ENCODE measurements around the gene C1S.

The C1S gene

DNA sequence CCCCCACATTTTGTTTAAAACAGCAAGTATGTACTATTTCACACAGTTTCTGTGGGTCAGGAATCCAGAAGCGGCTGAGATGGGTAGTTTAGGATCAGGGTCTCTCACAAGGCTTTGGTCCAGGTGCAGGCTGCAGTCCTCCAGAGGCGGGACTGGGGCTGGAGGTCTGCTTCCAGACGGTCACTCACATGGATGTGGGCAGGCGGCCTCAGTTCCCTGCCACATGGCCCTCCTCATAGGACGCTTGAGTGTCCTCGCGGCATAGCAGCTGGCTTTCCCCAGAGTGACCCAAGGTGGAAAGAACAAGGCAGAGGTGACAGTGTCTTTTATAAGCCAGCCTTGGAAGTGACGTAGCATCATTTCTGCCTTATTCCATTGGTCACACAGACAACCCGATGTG lies 56.4 kb downstream of the C1S start:
- no peak overlapping the region for H3K4me3 ChIP-seq (ENCODE audit: control insufficient read depth, low read depth, low read length)
- TF ChIP-seq, protein P1, sequence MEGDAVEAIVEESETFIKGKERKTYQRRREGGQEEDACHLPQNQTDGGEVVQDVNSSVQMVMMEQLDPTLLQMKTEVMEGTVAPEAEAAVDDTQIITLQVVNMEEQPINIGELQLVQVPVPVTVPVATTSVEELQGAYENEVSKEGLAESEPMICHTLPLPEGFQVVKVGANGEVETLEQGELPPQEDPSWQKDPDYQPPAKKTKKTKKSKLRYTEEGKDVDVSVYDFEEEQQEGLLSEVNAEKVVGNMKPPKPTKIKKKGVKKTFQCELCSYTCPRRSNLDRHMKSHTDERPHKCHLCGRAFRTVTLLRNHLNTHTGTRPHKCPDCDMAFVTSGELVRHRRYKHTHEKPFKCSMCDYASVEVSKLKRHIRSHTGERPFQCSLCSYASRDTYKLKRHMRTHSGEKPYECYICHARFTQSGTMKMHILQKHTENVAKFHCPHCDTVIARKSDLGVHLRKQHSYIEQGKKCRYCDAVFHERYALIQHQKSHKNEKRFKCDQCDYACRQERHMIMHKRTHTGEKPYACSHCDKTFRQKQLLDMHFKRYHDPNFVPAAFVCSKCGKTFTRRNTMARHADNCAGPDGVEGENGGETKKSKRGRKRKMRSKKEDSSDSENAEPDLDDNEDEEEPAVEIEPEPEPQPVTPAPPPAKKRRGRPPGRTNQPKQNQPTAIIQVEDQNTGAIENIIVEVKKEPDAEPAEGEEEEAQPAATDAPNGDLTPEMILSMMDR (conservative IDR thresholded peaks at IDR 0.05; ENCODE audit: control insufficient read depth, insufficient read depth, low read depth, low read length), result no peak
- no peak for DNase-seq (ENCODE audit: low read depth)

DNA sequence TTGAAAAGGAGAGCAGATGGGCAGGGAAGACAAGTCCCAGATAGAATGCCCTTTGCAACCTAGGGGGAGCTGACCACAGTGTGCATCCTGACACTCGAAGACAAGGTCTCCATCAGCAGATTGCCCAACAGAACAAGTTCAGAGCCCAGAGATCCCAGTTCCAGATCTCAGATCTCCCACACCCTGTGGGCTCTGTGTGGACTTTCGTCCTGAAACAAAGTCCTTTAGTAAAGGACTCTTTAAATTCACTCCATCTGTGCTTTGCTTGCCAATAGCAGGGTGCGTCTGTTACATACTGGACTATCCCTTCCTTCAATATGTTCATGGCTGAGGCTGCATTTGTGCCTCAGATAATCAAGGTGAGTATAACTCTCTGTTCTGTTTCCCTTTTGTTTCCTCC lies 57.2 kb downstream of the C1S start:
- TF ChIP-seq, protein P1 (conservative IDR thresholded peaks at IDR 0.05; ENCODE audit: control insufficient read depth, insufficient read depth, low read depth, low read length), result no peak
- no peak for DNase-seq (ENCODE audit: low read depth)
- no peak overlapping the region for H3K4me3 ChIP-seq (ENCODE audit: control insufficient read depth, low read depth, low read length)

DNA sequence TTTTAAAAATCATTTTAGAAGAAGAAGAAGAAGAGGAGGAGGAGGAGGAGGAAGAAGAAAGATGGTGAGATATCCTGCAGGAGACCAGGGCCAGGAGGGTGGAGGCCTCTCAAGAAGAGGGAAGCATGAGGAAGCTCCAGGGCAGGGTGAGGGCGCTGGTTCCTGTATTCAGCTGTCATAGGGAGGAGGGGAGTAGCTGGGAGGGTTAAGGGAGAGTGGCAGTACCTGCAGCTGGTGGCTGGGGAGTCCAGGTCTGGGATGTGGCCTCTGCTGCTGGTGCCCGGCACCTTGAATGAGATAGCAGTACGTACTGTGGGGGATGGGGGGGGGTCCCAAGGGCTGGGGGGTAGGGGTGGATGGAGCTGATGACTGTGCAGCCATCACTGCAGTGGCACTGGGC lies 58.4 kb downstream of the C1S start:
- no peak overlapping the region for H3K4me3 ChIP-seq (ENCODE audit: control insufficient read depth, low read depth, low read length)
- TF ChIP-seq, protein P1 (conservative IDR thresholded peaks at IDR 0.05; ENCODE audit: control insufficient read depth, insufficient read depth, low read depth, low read length), result no peak
- no peak for DNase-seq (ENCODE audit: low read depth)

DNA sequence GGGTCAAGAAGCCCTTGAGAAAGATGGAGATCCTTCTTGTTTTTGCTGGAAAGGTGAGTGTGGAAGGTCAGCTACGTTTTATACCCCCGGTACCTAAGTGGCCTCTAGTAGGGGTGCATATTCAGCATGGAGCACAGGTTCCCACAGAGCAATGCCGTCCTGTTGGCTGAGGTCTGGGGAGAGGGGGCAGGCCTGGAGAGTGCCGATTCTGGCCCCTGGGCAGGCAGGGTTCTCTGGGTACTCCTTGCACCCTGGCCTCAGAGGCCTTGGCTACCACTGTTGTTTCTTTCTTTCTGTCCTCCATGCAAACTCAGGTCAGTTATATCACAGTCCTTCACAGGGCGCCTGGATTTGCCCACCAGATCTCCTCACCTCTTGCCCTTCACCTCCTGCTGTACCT lies 59.6 kb downstream of the C1S start:
- TF ChIP-seq, protein P1 (conservative IDR thresholded peaks at IDR 0.05; ENCODE audit: control insufficient read depth, insufficient read depth, low read depth, low read length), result no peak
- H3K4me3 ChIP-seq (ENCODE audit: control insufficient read depth, low read depth, low read length), result no peak overlapping the region
- no peak for DNase-seq (ENCODE audit: low read depth)

Measured in fibroblast of mammary gland (primary cell).